ENCODE data around the gene MAP7D1. TPM values are rescaled to one million over a fixed set of nuclear protein-coding genes. Genes with fewer than 3 reads are reported as not detected.

MAP7D1 gene
- total RNA-seq, 1 experiment from 2014 or later: 49.9 TPM

DNA sequence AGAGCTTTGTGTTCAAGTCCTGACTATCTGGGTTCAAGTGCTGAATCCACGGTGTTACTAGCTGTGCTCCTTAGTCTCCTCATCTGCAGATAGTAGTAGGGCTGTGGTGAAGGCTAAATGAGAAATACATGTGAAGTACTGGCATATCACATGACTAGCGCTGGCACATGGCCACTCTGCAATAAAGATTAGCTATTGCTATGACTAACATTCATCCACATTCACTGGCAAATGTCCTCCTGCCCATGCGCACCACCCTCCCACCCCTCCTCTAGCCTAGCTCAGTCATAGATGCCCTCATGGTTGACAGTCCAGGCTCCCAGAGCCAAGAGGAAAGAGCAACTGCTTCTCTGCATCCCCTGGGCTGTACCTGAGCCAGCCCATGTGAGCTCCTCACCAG is 22.5 kb upstream of the MAP7D1 start:
- Histone ChIP-seq H4K8ac (replicated peaks; ENCODE audit: insufficient read length, low read depth, low read length) (no peak overlapping the region), H3K4me2 (ENCODE audit: insufficient read depth, insufficient read length, low read length) (no peak overlapping the region), H3K27me3 (ENCODE audit: insufficient read depth, low read length) (no peaks in the 10 kb centered on the region), H4K5ac (ENCODE audit: insufficient read length, low read depth, low read length) (no peak overlapping the region), H2BK12ac (ENCODE audit: insufficient read length, low read depth, low read length) (no peak overlapping the region), H3K4me1 (ENCODE audit: insufficient read depth, low read length) (0 out of 2 replicates have a peak, but pooled peaks cover 2% of the 10 kb centered on the region), H2BK5ac (ENCODE audit: insufficient read length, low read length) (no peak overlapping the region), H3K79me1 (ENCODE audit: insufficient read depth, low read depth, low read length, poor library complexity, severe bottlenecking) (no peaks in the 10 kb centered on the region), H2BK120ac (ENCODE audit: low read depth, low read length, poor library complexity, severe bottlenecking) (no peak overlapping the region), H3K9ac (ENCODE audit: extremely low read depth, insufficient read length, low read length) (no peak overlapping the region), H2BK15ac (ENCODE audit: low read depth, low read length) (no peak overlapping the region), H3K56ac (ENCODE audit: insufficient read length, low read depth, low read length) (no peak overlapping the region), H3K14ac (ENCODE audit: insufficient read depth, low read length) (no peak overlapping the region), H3K79me2 (ENCODE audit: insufficient read depth, low read length) (no peaks in the 10 kb centered on the region), H3K23me2 (ENCODE audit: insufficient read length, low read depth, low read length, poor library complexity, severe bottlenecking) (no peaks in the 10 kb centered on the region), H3K23ac (ENCODE audit: insufficient read length, low read depth, low read length) (no peak overlapping the region), H2BK20ac (ENCODE audit: low read depth, low read length, poor library complexity, severe bottlenecking) (no peak overlapping the region), H4K91ac (ENCODE audit: insufficient read length, low read depth, low read length) (no peak overlapping the region), H3K9me3 (ENCODE audit: control insufficient read depth, low read depth, low read length) (no peaks in the 10 kb centered on the region), H4K20me1 (ENCODE audit: control insufficient read depth, insufficient read depth, insufficient read length) (no peaks in the 10 kb centered on the region), H2AK5ac (ENCODE audit: insufficient read length, low read length) (no peak overlapping the region), H3K4ac (ENCODE audit: low read depth, low read length) (no peak overlapping the region), H3T11ph (ENCODE audit: low read length) (no peak overlapping the region), H3K27ac (ENCODE audit: insufficient read length, low read depth, low read length) (no peak overlapping the region), H3K18ac (ENCODE audit: insufficient read length, low read depth, low read length) (no peak overlapping the region), H2AFZ (ENCODE audit: low read length) (no peak overlapping the region)
- H3K36me3 Mint-ChIP-seq (ENCODE audit: insufficient read depth in 1 of 3, low read depth in 3 of 3): peaks cover 3 to 21% (median 10%) of the 10 kb centered on the region in 3 experiments; a peak in 6 of 7 replicates
- H3K4me1 Mint-ChIP-seq: peaks cover 6 to 12% of the 10 kb centered on the region in 2 experiments
- no peaks in the 10 kb centered on the region for H3K9me3 Mint-ChIP-seq
- no peak for TF ChIP-seq CTCF (conservative IDR thresholded peaks at IDR 0.05)
- no peak overlapping the region for H3K4me3 Mint-ChIP-seq
- WGBS (ENCODE audit: extremely low coverage, insufficient read length, low lambda C conversion rate): no CpG with 5 or more reads among the region's 3 CpGs
- H3K27me3 Mint-ChIP-seq (ENCODE audit: low read depth): peaks cover 2% of the 10 kb centered on the region
- peak overlapping the region in 1 of 3 experiments; percentile 74; a peak in 1 of 7 replicates for H3K27ac Mint-ChIP-seq
- DNase-seq: no peak
